GM19351 (cell line): ENCODE results near the gene CCDC107.
A peak's percentile ranks its signal among the peaks of the same experiment; 100 is the strongest.

Experiments
- ATAC-seq: cut with Tn5 transposase; IDR thresholded peaks from one replicate; pipeline ENCODE4 v1.9.1; 2021; ENCODE audit warnings: mild to moderate bottlenecking, moderate library complexity; ENCODE audit not compliant: unreplicated experiment

Gene CCDC107

DNA sequence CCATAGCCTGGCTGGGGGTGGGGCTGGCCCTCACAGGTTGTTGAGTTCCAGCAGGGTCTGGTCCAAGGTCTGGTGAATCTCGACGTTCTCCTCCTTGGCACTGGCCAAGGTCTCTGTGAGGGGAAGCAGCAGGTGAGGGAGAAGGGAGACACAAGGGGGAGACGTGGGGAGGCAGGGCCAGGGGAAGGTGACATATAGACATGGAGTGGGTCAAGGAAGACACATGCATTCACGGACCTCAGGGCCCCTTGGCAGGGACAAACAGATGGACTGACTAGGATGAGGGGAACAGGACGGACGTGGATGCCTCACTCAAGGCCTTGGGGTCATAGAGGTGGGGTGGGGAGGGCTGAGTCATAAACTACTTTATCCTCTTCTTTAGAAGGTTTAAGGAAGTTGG is 24.0 kb downstream of the CCDC107 start:
- ATAC-seq, result no peak

DNA sequence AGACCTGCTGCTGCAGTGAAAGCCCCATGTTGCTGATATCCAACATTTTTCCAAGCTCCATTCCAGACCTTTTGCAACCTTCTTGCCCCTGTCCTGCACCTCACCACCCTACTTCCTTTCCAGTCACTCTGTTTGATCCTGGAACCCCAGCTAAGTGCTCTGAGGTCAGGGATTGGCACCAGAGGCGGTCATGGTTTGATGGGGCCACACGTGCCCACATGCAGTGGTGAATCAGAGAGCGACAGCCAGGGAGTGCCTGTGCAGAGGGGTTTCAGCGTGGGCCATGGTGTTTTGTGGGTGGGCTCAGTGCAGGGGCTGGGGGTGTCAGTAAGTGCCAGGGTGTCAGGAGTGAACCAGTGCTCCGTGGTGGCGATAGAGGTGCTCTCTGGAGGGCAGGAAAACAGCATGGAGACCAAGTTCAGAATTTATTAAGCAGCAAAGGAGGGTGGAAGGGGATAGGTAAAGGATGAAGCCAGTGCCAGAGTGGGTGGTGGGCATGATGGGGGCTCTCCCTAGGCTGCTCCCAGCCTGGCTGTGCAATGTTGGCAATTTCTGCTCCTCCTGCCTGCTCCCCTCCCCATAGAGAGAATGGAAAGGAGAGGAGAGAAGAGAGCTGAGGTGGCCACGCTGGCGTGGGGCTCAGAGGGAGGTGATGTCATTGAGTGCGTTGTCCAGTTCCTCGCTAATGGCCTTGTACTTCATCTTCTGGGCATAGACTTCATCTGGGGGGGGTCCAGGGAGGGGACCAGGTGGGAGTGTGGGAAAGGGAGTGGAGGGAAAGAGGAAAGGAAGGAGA is 24.6 kb downstream of the CCDC107 start:
- no peak for ATAC-seq

DNA sequence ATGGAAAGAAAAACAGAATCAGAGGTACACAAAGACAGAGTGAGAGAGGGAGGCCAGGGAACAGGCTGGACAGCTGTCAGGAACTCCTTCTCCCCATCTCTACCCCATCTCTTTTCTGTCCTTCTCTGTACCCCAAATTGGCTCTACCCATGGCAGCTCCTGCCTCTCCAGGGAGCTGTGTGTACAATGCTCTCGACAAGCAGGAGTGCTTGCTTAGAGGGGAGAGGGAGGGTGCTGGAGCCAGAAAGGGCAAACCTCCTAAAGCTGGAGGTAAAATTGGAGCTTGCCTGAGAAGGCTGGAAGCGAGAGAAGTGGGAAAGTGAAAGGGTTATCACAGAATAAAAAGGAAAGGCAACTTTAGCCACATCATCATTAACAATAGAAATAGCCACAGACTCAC is 25.2 kb downstream of the CCDC107 start:
- no peak for ATAC-seq

DNA sequence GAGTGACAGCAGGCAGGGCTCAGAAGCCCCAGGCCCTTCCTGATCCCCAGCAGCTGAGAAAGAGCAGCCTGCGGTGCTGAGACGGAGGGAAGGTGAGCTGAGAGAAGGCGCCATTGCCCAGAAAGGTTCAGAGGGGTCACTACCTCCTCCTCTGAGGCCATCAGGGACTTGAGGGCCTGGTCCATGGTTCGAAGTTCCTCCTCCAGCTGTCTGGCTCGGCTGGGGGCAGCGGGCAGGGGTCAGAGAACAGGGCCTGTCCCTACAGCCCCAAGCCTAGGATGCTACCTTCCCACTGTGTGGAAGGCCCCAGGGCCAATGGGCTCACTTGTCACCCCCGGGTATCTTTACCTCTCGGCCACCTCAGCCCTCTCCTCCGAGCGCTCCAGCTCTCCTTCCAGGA is 26.8 kb downstream of the CCDC107 start:
- ATAC-seq, result no peak

DNA sequence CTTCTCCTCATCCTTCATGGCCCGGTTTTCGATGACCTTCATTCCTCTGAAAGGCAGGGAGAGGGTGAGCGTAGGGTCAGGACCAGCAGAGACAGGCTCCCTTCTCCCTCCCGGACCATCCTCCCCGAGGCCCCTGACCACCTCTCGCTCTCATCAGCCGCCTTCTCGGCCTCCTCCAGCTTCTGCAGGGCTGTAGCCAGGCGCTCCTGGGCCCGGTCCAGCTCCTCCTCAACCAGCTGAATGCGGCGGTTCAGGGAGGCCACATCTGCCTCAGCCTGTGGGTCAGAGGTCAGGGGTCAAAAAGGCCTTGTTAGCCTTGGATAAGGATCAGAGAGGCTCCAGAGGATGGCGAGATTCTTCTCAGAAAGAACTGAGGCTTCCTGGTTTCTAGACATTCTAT is 27.4 kb downstream of the CCDC107 start:
- ATAC-seq, result no peak

DNA sequence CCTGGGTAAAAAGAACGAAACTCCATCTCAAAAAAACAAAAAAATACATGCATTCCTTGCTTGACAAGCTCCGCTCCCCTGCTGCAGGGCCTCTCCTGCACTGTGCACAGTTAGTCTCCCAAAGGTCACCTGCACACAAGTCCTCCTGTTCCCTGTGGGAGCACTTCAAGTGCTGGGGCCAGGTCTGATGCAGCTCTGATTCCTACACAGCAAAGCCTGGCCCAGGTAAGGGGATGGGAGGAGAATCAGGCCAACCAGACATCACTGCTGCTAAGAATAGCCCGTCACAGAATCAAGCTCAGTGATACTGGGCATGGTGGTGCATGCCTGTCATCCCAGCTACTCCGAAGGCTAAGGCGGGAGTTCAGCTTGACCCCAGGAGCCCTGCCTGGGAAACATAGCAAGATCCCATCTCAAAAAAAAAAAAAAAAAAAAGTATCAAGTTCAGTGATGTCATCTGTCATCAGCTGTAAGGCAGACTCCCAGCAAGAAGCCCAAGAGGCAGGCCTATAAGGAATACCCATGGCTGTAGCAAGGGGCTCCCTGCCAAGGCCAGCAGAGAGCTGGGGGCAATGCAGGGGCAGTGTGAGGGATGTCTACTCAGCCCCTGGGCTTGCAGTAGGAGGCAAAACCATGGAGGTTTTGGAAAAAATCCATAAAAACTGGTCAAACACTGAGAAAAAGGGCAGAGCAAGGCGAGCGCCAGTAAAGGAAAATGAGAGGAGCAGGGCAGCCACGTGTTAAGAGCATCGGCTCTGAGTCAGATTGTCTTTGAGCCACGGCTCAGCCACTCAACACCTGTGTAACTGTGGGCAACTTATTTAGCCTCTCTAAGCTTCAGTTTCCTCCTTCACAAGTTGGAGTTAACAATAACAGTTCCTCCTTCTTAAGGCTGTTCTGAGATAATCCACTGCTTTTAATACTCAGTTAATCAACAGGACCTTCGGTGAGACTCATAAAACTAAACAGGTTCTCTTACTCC is 28.4 kb downstream of the CCDC107 start:
- ATAC-seq, result no peak

DNA sequence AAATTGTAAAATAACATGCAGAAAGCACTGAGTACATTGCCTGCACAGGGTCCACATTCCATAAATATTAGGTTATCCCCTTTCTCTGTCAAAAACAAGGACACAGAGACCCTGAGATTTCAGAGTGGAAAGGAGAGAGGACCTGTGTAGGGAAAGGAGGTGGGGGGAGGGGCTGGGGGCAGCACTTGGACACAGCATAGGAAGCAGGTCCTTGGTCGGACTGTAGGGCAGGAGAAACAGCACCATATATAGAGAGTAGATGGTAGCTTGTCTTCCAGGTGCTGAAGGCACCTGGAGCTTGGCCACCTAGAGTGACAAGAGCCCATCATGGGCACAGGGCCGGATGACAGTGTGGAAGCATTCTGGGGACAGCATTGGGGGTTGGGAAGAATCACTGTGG is 29.2 kb downstream of the CCDC107 start:
- ATAC-seq, result no peak

DNA sequence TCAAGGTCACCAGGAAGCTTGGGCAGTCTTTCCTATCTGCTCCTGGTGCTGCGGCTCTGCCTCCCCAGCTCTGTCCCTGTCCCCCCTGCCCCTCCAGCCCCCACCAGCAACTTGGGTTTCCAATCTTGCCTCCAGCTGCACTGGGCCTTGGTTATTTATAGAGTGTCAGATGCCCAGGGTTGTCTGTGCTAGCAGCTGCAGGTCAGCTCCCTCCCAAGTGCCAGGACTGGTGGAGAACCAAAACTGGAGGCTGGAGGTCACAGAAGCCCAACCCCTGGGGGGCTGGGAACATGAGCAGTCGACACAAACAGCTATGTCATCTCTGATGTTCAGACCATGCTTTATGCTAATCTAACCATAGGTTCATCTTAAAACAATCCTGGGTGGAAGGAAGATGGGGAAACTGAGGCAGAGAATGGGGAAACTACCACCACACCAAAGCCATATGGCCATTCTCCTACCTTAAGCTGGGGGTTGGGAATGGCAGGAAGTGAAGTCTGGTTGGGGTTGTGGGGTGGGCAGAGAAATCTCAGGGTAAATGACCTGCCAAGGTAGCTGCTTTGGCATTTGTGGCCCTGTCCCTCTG is 30.0 kb downstream of the CCDC107 start:
- no peak for ATAC-seq

DNA sequence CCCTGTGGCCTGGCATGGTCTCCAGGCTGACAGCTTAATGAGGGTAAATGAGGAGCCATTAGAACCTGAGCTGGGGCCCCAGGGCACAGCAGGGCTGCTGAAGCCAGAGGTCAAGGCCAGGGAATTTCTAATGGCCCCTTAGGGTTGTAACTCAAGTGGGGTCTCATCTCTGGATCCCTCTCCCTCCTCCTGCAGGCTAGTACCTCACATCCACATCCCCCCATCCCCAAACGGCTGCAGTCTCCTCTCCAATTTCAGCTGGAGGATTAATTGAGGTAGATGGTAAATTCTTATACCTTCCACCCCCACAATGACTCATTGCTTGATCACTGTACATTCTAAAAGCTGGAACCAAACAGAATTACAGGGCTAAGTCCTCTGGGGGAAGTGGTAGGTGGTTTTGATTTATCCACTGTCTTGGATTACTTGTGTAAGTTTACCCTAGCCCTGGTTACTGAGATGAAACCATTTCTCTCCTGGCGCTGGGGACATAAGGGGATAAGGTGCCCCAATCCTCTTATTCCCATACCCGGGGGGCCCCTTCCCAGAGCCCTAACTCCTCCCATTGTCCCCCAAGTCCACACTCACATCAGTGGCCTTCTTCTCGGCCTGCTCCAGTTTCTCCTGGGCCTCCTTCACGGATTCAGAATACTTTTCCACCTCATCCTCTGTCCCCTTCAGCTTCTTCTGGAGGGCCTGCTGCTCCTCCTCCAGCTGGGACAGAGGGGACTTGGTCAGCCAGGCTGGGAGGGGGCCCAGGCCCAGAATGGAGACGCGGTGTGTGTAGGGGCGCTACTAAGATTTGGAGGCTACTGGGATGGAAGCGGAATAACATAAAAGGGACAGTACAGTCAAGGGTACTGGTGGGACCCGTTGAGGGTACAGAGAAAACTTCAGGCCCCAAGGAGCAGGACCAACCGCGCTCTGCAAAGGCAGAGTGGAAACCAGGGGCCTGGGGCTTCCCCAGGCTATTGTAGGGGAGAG is 30.8 kb downstream of the CCDC107 start:
- ATAC-seq, result no peak

DNA sequence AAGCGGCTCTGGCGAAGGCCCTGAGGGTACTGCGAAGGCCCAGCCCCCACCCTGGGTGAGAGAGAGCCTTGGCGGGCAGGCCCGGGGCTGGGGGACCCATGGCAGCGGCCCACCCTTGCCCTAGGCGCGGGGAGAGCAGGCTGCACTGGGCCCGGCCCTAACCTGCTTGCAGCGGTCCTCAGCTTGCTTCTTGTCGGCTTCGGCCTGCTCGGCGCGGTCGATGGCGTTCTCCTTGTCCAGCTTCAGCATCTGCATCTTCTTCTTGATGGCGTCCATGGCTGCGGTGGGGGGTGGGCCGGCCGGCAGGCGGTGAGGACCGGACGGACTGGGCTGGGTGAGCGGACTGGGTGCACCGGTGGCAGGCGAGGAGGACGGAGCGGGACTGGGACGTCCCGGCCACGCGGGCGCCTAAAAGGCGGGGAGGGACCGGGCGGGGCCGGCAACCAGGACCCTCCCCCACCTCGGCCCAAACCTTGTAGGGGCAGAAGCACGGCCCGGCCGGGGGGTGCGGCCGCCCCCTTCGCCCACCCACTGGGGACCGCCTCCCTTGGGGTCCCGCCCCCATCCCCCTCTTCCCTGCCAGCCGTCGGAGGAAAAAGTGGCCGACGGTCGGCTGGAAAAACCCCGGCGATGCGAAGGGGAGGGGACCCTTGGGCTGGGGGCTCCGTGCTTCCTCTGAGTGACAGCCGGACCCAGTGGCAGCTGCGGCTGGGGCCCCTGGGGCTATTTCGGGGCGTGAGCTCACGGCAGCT is 31.6 kb downstream of the CCDC107 start, which contains the start of gene TPM2:
Gene TPM2, minus strand, starts transcription at position 384 of the 752 bp plus-strand sequence. Its CDS starts 108 bp downstream, at position 276.
- no peak for ATAC-seq

DNA sequence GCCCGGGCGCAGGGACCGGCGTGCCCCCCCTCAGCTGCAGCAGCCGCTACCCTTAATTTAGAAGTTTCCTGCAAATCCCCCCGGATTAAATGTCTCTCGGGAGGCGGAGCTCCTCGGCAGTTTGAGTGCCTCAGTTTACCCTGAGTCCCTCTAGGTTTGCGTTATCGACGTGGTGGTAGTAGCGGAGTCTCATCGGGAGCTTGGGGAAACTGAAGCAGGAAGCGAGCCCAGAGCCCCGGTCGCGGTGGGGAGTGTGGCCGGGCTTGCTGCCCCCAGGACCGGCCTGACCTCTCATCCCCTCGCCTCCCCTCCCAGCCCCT is 32.2 kb downstream of the CCDC107 start:
- no peak for ATAC-seq

DNA sequence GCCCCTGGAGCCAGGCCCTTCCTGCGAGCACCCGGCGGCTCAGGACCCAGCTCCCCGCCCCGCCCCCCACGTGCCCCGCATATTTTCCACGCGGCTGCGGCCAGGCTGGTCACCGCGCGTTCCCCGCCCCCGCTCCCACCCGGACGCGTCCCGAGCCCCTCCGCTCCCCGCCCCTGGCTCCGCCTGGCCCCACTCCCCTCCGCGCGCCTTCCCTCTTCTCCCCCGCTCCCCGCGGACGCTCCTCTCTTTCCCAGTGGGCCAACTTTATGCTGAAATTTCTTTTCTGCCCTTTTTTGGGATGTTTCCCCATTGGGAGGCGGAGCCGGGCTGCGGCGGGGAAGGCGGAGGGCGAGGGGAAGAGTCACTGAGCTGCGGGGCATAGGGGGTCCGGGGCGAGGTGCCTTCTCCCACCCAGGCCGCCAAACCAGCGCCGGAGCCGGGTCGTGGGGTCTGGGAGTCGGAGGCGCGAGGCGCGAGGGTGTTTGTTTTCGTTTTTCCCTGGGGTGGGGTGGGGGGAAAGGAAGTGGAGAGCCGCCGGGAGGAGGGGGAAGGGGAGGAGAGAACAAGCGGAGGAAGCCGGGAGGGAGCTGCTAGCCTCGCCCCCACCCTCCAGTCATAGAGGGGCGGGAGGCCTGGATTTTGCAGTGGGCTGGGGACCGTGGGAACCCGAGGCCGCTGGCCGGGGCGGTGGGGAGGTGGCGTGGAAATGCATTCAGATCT is 32.7 kb downstream of the CCDC107 start:
- ATAC-seq, result no peak

DNA sequence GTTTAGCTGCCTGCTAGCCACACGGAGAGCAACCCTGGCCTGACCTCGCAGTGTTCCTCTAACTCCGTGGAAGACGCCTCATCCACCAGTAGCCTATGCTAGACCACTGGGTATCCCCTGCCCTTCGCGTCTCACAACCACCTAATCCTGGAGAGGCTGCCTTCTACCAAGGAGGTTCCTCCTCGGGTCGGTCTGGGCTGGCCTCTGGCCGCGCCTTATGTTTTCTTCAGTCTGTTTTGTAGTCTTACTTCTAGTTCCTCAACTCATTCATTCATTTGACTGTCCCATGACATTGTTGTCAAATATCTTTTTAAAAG is 33.2 kb downstream of the CCDC107 start:
- ATAC-seq, result no peak

DNA sequence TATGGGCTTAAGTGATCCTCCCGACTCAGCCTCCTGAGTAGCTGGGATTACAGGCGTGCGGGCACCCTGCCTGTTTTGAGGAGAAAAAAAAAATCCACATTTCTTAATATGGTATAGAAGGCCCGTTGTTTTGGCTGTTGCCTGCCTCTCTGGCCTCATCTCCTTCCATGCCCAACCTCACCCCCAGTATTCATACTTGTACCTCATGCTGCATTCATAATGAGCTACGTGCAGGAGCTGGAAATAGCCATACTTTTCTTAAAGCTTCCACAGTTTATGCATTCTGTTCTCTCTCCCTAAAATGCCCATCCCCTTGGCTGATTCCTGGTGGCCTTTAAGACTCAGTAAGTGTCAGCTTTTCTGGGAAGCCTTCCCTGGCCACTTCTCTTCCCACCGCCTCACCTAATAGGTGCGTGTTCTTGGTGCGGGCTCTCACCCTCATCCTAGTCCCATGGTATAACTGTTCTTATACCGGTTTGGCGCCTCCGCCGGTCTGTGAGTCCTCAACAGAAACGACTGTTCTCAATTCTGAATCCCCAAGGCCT is 33.7 kb downstream of the CCDC107 start:
- ATAC-seq, result no peak

DNA sequence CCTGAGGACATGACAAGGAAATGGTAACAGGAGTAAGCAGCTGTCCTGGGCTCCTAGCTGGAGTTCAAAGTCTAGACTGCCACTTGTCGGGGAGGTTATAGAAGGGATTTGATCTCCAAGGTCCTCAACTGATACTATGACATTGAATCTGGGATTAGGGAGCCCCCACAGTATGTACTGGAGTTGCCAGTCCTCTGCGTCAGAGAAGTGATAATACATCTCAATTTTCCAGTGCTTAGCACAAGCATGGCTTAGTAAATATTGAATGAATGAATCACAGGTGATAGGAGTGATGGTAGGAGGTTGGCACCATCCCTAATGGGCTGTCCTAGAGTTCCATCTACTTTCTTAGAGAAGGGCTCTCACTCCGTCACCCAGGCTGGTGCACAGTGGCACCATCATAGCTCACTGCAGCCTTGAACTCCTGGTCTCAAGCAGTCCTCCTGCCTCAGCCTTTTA is 37.9 kb downstream of the CCDC107 start:
- no peak for ATAC-seq

DNA sequence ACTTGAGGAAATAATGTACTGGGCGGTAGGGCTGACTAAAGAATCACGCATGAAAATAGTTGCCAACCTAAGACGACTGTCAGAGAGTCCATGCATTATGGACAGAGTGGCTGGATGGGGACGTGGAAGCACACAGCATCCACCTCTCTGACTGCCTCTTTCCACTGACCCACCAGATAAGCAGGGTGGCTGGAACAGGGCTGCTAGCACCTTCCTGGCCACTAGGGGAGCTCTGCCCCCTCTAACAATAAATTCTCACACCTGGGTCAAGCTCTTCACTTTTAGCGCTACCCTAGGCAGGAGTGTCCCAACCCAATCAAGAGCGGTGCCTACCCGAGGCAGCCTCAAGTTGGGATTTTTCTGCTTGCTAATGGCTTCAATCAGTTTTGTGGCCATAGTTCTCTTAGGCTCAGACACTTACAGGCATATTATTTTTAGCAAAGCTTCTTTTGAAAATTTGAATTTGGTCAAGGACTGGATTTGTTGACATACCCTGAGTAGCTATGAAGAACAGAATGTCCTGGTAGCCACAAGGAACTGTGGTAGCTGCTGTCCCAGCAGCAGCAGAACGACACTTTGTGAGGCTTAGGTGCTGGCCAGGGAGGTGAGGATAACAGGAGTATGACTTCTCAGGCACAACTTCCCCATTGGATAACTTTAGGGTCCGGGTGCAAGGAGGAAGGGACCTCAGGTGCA is 38.6 kb downstream of the CCDC107 start:
- peak; percentile 75 for ATAC-seq

DNA sequence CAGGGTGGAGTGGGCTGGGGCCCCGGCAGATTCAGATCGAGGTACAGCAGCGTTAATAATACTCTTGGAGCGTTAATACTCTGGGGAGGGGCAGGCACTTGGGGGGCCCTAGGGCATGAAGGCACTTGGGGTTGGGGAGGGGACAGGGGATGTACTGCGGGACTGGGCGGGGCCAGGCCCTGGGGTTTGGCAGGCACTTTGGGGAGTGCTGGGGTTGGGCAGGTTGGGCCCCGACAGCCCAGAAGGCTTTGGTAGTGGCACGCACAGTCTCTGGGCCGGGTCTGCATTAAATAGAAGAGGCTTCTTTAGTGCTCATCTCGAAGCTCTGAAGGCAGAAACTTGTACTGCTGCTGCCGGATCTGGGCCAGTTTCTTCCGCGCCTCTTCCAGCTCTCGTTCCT is 39.4 kb downstream of the CCDC107 start:
- no peak for ATAC-seq

DNA sequence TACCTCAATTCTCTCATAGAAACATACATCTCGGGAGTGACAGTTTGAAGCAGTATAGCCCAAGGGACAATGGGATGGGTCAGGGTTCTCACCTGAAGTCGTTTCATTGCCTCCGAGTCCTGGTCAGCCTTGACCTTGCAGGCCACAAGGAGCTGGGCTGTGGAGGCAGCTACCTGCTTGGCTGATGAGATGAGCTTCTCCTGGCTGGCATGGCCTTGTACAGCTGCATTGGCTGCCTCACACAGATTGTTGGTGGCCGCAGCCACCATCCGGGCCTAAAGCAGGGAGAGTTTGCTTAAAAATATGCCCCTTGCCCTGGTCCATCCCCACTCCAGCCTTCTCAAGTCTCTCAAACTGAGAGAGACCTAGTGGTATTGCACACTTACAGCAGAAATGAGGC is 40.1 kb downstream of the CCDC107 start:
- ATAC-seq, result no peak
